Peyer's patch (tissue), 4 donors: ENCODE data around the gene TNKS1BP1.
"Not testable (repeated sequence)": the region's sequence is repeated elsewhere in the genome, so short reads cannot be mapped to it uniquely, and the experiment has no call there.

Source experiments
- POLR2A ChIP-seq, 2 donors: fragments of 450-650 bp; IDR thresholded peaks; one replicate each; pipeline ENCODE4 v1.5.1; 2017; ENCODE audit warnings: antibody characterized with exemption in 2 of 2, mild to moderate bottlenecking in 2 of 2, moderate library complexity in 2 of 2
- TF ChIP-seq, protein P1 (sequence below), 6 experiments: fragments of 450-650 bp in 4 of 6; fragments of 200-600 bp in 2 of 6; sonication (generic) in 1 of 6; IDR thresholded peaks; one replicate each; pipeline ENCODE4 v1.5.1; 2017 to 2019; ENCODE audit warnings: antibody characterized with exemption in 6 of 6, mild to moderate bottlenecking in 3 of 6, moderate library complexity in 1 of 6

DNA sequence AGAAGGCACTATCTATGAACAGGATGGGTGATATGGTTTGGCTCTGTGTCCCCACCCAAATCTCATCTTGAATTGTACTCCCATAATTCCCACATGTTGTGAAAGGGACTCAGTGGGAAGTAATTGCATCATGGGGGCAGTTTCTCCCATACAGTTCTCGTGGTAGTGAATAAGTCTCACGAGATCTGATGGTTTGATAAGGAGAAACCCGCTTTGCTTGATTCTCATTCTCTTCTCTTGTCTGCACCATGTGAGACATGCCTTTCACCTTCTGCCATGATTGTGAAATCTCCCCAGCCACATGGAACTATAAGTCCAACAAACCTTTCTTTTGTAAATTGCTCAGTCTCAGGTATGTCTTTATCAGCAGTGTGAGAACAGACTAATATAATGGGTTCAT, 28.5 kb downstream of the TNKS1BP1 start:
- TF ChIP-seq, protein P1, sequence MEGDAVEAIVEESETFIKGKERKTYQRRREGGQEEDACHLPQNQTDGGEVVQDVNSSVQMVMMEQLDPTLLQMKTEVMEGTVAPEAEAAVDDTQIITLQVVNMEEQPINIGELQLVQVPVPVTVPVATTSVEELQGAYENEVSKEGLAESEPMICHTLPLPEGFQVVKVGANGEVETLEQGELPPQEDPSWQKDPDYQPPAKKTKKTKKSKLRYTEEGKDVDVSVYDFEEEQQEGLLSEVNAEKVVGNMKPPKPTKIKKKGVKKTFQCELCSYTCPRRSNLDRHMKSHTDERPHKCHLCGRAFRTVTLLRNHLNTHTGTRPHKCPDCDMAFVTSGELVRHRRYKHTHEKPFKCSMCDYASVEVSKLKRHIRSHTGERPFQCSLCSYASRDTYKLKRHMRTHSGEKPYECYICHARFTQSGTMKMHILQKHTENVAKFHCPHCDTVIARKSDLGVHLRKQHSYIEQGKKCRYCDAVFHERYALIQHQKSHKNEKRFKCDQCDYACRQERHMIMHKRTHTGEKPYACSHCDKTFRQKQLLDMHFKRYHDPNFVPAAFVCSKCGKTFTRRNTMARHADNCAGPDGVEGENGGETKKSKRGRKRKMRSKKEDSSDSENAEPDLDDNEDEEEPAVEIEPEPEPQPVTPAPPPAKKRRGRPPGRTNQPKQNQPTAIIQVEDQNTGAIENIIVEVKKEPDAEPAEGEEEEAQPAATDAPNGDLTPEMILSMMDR (IDR thresholded peaks at IDR 0.05): not testable (repeated sequence)
- not testable (repeated sequence) for TF ChIP-seq POLR2A (IDR thresholded peaks at IDR 0.05)
